ENCODE measurements around the gene BATF2.

BATF2 gene

GRCh38 chr11:64963072-64963631 is 33.6 kb downstream of the BATF2 start:
- DNase-seq (ENCODE audit: low read depth in 2 of 2) = no peak

DNA sequence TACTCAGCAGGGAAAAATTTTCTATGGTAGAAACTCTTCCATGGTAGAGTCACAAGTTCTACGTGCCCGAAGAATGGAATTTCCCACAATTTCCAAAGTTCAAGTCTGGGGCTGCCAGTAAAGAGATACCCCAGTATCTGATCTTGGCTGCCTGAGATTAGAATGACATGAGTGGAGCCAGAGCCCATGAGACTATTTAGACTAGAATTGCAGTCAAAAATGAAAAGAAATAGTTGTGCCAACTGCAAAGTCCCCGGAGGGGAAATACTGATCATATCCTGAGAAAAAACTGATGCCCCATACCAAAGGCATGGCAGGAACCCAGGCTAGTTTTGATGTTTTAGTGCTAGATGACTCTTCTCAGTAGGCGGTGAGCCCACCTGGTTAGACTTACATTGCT is 36.1 kb downstream of the BATF2 start:
- DNase-seq (ENCODE audit: low read depth in 2 of 2) = no peak

- no peak for DNase-seq (ENCODE audit: low read depth in 2 of 2)
Observed at GRCh38 chr11:64959498-64959897, 37.3 kb downstream of the BATF2 start.

DNA sequence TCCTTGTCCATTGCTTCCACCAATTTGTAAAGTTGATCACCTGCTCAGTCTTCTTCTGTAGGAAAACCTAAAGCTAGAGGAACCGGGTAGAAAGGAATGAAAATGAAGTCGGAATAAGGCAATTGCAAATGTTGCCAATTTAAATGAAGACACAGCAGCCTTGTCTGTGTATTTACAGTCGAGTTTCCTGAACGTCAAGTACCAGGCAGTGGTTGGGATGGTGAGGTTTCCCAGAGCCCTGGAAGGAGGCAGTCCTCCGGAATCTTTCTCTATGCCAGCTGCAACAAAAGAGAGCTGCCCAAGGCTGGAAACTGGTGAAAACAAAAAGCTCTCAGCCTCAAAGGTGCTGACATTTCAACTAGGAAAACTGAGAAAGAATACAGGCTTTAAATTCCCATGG is 42.6 kb downstream of the BATF2 start:
- DNase-seq (ENCODE audit: low read depth in 2 of 2) = no peak

DNA sequence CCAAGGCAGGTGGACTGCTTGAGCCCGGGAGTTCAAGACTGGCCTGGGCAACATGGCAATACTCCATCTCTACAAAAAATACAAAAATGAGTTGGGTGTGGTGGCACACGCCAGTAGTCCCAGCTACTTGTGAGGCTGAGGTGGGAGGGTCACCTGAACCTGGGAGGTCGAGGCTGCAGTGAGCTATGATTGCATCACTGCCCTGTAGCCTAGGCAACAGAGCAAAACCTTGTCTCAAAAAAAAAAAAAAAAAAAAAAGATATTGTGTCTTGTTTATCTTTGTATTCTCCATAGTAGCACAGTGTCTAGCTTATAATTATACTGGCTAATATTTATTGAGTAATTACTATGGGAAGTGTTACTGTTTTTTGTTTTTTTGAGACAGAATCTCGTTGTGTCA is 45.2 kb downstream of the BATF2 start:
- DNase-seq (ENCODE audit: low read depth in 2 of 2) = no peak

DNA sequence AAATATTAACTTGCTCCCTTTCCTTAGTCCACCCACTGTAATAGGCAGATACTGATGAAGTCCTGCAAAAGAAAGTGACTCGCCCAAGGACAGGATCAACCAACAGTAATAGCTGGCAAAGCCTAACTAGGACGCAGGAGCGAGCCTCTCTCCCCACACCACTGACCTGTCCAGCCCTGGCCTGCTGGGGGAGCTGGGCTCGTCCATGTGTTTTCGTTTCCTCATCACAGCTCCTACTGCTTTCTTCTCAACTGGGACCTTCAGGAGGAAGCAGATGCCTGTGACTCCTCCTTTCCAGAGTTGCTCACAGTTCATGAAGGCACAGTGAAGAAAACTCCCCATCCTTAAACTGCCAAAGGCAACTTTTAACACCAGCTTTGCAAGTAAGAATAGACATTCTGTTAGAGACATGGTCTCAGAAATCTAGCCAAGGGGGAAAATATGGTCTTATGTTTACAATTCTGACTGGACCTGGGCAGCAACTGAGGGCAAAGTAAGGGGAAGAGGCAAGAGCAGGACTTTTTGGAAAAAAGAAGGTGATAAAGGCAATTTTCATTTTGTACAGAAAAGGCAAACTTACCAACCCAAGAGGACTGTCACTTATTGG is 49.5 kb downstream of the BATF2 start:
- no peak for DNase-seq (ENCODE audit: low read depth in 2 of 2)

Data from stimulated activated CD8-positive, alpha-beta memory T cell treated with anti-CD3 and anti-CD28 coated beads, Interleukin-2, amount 100 ng/mL, for 1 hour (primary cell).